ENCODE data around the gene CAMLG. TPM values are rescaled to one million over a fixed set of nuclear protein-coding genes. Genes with fewer than 3 reads are reported as not detected.
A peak's percentile ranks its signal among the peaks of the same experiment; 100 is the strongest.

Gene CAMLG
- total and polyA plus RNA-seq, 9 of the 15 experiments (the other 6 are each of a cell fraction or from before 2014, with no cell fraction given) = 11.3 to 22.0 (median 16.3) TPM

- peak; percentile 52; the same call in 1 of the 2 replicates for TF ChIP-seq CREM (IDR thresholded peaks at IDR 0.05; ENCODE audit: low read depth)
- 0 out of 4 replicates have a peak, but pooled peaks have one; percentile 30 to 63 for TF ChIP-seq ARNT (IDR thresholded peaks at IDR 0.05)
- no peak for TF ChIP-seq CREB5 (CRISPR knock-in tag; IDR thresholded peaks at IDR 0.05)
- no peak for TF ChIP-seq ZBTB49 (CRISPR knock-in tag; IDR thresholded peaks at IDR 0.05; ENCODE audit: borderline replicate concordance)
- TF ChIP-seq PRDM10 (IDR thresholded peaks at IDR 0.05; ENCODE audit: partially characterized antibody) = no peak
- no peak for TF ChIP-seq ZBTB34 (CRISPR knock-in tag; IDR thresholded peaks at IDR 0.05)
- no peak for TF ChIP-seq RBBP5 (IDR thresholded peaks at IDR 0.05; ENCODE audit: borderline replicate concordance, insufficient read depth, low read length, poor library complexity, severe bottlenecking)
- no peak for TF ChIP-seq DMBX1 (CRISPR knock-in tag; IDR thresholded peaks at IDR 0.05; ENCODE audit: borderline replicate concordance)
- no peak for TF ChIP-seq MYC (IDR thresholded peaks at IDR 0.05; ENCODE audit: low read depth, low read length)
- no peak for TF ChIP-seq MYC (CRISPR knock-in tag; IDR thresholded peaks at IDR 0.05; ENCODE audit: borderline replicate concordance, low read depth)
Observed at GRCh38 chr5:134738963-134739661, 764 bp downstream of the CAMLG start (continued).

Data from K562 (cell line).